H1 (cell line): Measurements from ENCODE around the gene CDS2. TPM values are rescaled to one million over a fixed set of nuclear protein-coding genes. Genes with fewer than 3 reads are reported as not detected.

Experiments used
- CTCF ChIA-PET: fragments of 300-600 bp; sonication (Branson Sonifier 250); formaldehyde crosslinking; loops from one replicate; lab custom pipeline; 2021; ENCODE audit not compliant: partially characterized antibody; lab: Charles Lee
- POLR2A ChIA-PET: fragments of 300-600 bp; sonication (Branson Sonifier 250); formaldehyde crosslinking; loops from one replicate; lab custom pipeline; 2021; ENCODE audit warnings: inconsistent platforms; ENCODE audit not compliant: partially characterized antibody; lab: Charles Lee
- DNase-seq, 2 experiments: peaks; one replicate each; pipeline versions ENCODE4 v3.0.0 to v3.0.0-alpha.2; 2010 to 2022; ENCODE audit warnings: low spot score in 2 of 2, low read depth in 1 of 2, mixed read lengths in 1 of 2
- FAIRE-seq: peaks from 2 replicates; lab custom pipeline; 2011; peaks lifted over from hg19 to GRCh38; lab: Jason Lieb, UNC
- H2AFZ ChIP-seq: 2 replicates; pipeline ENCODE4 v1.8.1; 2012; ENCODE audit warnings: low read length, inconsistent platforms
- H2AK5ac ChIP-seq: 2 replicates; pipeline ENCODE4 v1.6.1; 2013; ENCODE audit warnings: low read depth, low read length
- H2BK120ac ChIP-seq: replicated peaks from 2 replicates; pipeline ENCODE3; 2013; ENCODE audit warnings: low read depth, low read length, inconsistent platforms
- H2BK12ac ChIP-seq: 2 replicates; pipeline ENCODE4 v1.6.1; 2013; ENCODE audit warnings: low read depth, low read length
- H2BK15ac ChIP-seq: 2 replicates; pipeline ENCODE4 v1.6.1; 2013; ENCODE audit warnings: low read length
- H2BK20ac ChIP-seq: 2 replicates; pipeline ENCODE4 v1.6.1; 2013; ENCODE audit warnings: low read length
- H2BK5ac ChIP-seq: 2 replicates; pipeline ENCODE4 v1.6.1; 2013; ENCODE audit warnings: low read depth, low read length
- H3K14ac ChIP-seq: 2 replicates; pipeline ENCODE4 v1.6.1; 2013; ENCODE audit warnings: inconsistent platforms; ENCODE audit not compliant: insufficient read length
- H3K18ac ChIP-seq: 2 replicates; pipeline ENCODE4 v1.6.1; 2013; ENCODE audit warnings: low read length; ENCODE audit errors: extremely low read depth
- H3K23ac ChIP-seq: 2 replicates; pipeline ENCODE4 v1.6.1; 2013; ENCODE audit warnings: inconsistent platforms; ENCODE audit not compliant: insufficient read length
- H3K23me2 ChIP-seq: 2 replicates; pipeline ENCODE4 v1.6.1; 2013; ENCODE audit warnings: low read depth, low read length
- H3K27ac ChIP-seq: 2 replicates; pipeline ENCODE4 v1.6.1; 2011; ENCODE audit warnings: low read depth, low read length, inconsistent platforms
- H3K27me3 ChIP-seq, 4 experiments: replicated peaks in 1 of 4; 1 replicate in 1 of 4; 2 replicates in 3 of 4; pipeline versions ENCODE4 v1.6.1 to v1.8.1; 2011 to 2013; ENCODE audit warnings: low read length in 3 of 4, mild to moderate bottlenecking in 3 of 4, inconsistent platforms in 2 of 4, mixed read lengths in 2 of 4, moderate library complexity in 1 of 4; ENCODE audit not compliant: control insufficient read depth in 3 of 4, insufficient read depth in 3 of 4; ENCODE audit errors: extremely low read depth in 1 of 4
- H3K36me3 ChIP-seq, 4 experiments: 2 replicates each; pipeline versions ENCODE4 v1.6.1 to v1.8.1; 2011 to 2013; ENCODE audit warnings: mild to moderate bottlenecking in 4 of 4, low read length in 3 of 4, moderate library complexity in 2 of 4, control low read depth in 1 of 4, inconsistent platforms in 1 of 4; ENCODE audit not compliant: insufficient read depth in 4 of 4, control insufficient read depth in 2 of 4
- H3K4ac ChIP-seq: replicated peaks from 2 replicates; pipeline ENCODE3; 2013; ENCODE audit warnings: low read length, low read depth, mixed read lengths, inconsistent platforms; ENCODE audit not compliant: insufficient read length
- H3K4me1 ChIP-seq, 4 experiments: replicated peaks in 1 of 4; 1 replicate in 1 of 4; 2 replicates in 3 of 4; pipeline versions ENCODE4 v1.6.1 to v1.8.1; 2011 to 2013; ENCODE audit warnings: low read length in 3 of 4, inconsistent platforms in 2 of 4, mixed read lengths in 1 of 4; ENCODE audit not compliant: insufficient read depth in 4 of 4, control insufficient read depth in 3 of 4
- H3K4me2 ChIP-seq, 2 experiments: 2 replicates each; pipeline versions ENCODE4 v1.6.1 to v1.8.1; 2011 to 2013; ENCODE audit warnings: low read depth in 2 of 2, low read length in 2 of 2, control low read depth in 1 of 2, inconsistent platforms in 1 of 2, mild to moderate bottlenecking in 1 of 2; ENCODE audit not compliant: insufficient read depth in 1 of 2
- H3K4me3 ChIP-seq, 4 experiments: fragments of 200-600, 300-600 bp in 1 of 4; sonication (generic), shearing (Covaris generic), sonication (Bioruptor Twin) in 1 of 4; 2 replicates each; pipeline versions ENCODE4 v1.5.1 to v1.8.1; 2011 to 2016; ENCODE audit warnings: low read length in 4 of 4, low read depth in 3 of 4, control low read depth in 2 of 4, inconsistent platforms in 2 of 4, mild to moderate bottlenecking in 2 of 4, mixed read lengths in 1 of 4, moderate library complexity in 1 of 4; ENCODE audit not compliant: insufficient read depth in 2 of 4; ENCODE audit errors: extremely low read depth in 1 of 4
- H3K56ac ChIP-seq: replicated peaks from 2 replicates; pipeline ENCODE3; 2013; ENCODE audit warnings: low read depth, mild to moderate bottlenecking, mixed read lengths, low read length, inconsistent platforms; ENCODE audit not compliant: insufficient read length
- H3K79me1 ChIP-seq: 2 replicates; pipeline ENCODE4 v1.6.1; 2013; ENCODE audit warnings: low read depth, low read length, control low read depth
- H3K79me2 ChIP-seq, 2 experiments: 2 replicates each; pipeline versions ENCODE4 v1.6.1 to v1.8.1; 2012 to 2013; ENCODE audit warnings: low read length in 2 of 2, mild to moderate bottlenecking in 2 of 2, inconsistent platforms in 1 of 2; ENCODE audit not compliant: insufficient read depth in 2 of 2, control insufficient read depth in 1 of 2
- H3K9ac ChIP-seq, 4 experiments: replicated peaks in 1 of 4; 1 replicate in 1 of 4; 2 replicates in 3 of 4; pipeline versions ENCODE4 v1.6.1 to v1.8.1; 2011 to 2013; ENCODE audit warnings: low read depth in 3 of 4, low read length in 3 of 4, control low read depth in 2 of 4, mild to moderate bottlenecking in 2 of 4, moderate library complexity in 2 of 4, inconsistent platforms in 1 of 4; ENCODE audit errors: extremely low read depth in 1 of 4
- H3K9me3 ChIP-seq, 2 experiments: 2 replicates each; pipeline versions ENCODE4 v1.6.1 to v1.8.1; 2012 to 2013; ENCODE audit warnings: mild to moderate bottlenecking in 2 of 2, moderate library complexity in 2 of 2, control low read depth in 1 of 2, inconsistent platforms in 1 of 2, low read depth in 1 of 2, low read length in 1 of 2, mixed read lengths in 1 of 2; ENCODE audit not compliant: insufficient read depth in 2 of 2
- H4K20me1 ChIP-seq, 2 experiments: replicated peaks in 1 of 2; 2 replicates each; pipeline versions ENCODE3 to v1.8.1; 2011 to 2013; ENCODE audit warnings: inconsistent platforms in 2 of 2, low read length in 2 of 2, mild to moderate bottlenecking in 1 of 2; ENCODE audit not compliant: insufficient read depth in 2 of 2, control insufficient read depth in 1 of 2
- H4K5ac ChIP-seq: 2 replicates; pipeline ENCODE4 v1.6.1; 2013; ENCODE audit warnings: low read length, low read depth, mixed read lengths, inconsistent platforms; ENCODE audit not compliant: insufficient read length
- H4K8ac ChIP-seq: 2 replicates; pipeline ENCODE4 v1.8.0; 2013; ENCODE audit warnings: mild to moderate bottlenecking, moderate library complexity, low read length, inconsistent platforms; ENCODE audit not compliant: insufficient read depth; ENCODE audit errors: extremely low read depth
- H4K91ac ChIP-seq: replicated peaks from 2 replicates; pipeline ENCODE3; 2013; ENCODE audit warnings: low read length, mixed read lengths, inconsistent platforms; ENCODE audit not compliant: insufficient read length
- CTCF ChIP-seq, 3 experiments: IDR thresholded peaks; 1 replicate in 2 of 3; 2 replicates in 1 of 3; pipeline versions ENCODE4 v1.5.1 to v1.6.1; 2011; ENCODE audit warnings: low read length in 3 of 3, mild to moderate bottlenecking in 3 of 3, inconsistent platforms in 2 of 3, low read depth in 1 of 3, moderate library complexity in 1 of 3; ENCODE audit not compliant: insufficient read depth in 1 of 3; ENCODE audit errors: control extremely low read depth in 1 of 3
- HDAC2 ChIP-seq, 2 experiments: fragments of 300-600 bp in 1 of 2; sonication (generic) in 1 of 2; IDR thresholded peaks; 2 replicates each; pipeline ENCODE4 v1.6.1; 2011 to 2012; ENCODE audit warnings: low read depth in 2 of 2, low read length in 2 of 2, mild to moderate bottlenecking in 2 of 2, moderate library complexity in 2 of 2, borderline replicate concordance in 1 of 2, inconsistent platforms in 1 of 2
- PHF8 ChIP-seq: fragments of 200-600 bp; sonication (generic); conservative IDR thresholded peaks from 2 replicates; pipeline ENCODE4 v1.7.1; 2012; ENCODE audit warnings: low read depth, mild to moderate bottlenecking, inconsistent platforms, low read length, moderate library complexity
- RAD21 ChIP-seq, 2 experiments: IDR thresholded peaks in 1 of 2; conservative IDR thresholded peaks in 1 of 2; 2 replicates each; pipeline ENCODE4 v1.6.1; 2011; ENCODE audit warnings: low read depth in 2 of 2, low read length in 2 of 2, improper control_type of control experiment in 1 of 2, inconsistent platforms in 1 of 2, mild to moderate bottlenecking in 1 of 2, moderate library complexity in 1 of 2
- WGBS, 2 experiments: shearing (Covaris generic) in 1 of 2; methylation state at CpG; one replicate each; pipeline versions ENCODE4 v1.1.6 to v1.1.7; 2013 to 2015; ENCODE audit warnings: low lambda C conversion rate in 2 of 2, mixed read lengths in 2 of 2, inconsistent platforms in 1 of 2, low coverage in 1 of 2, missing lambda C conversion rate in 1 of 2; ENCODE audit not compliant: insufficient replicate concordance in 2 of 2, insufficient coverage in 1 of 2, insufficient read length in 1 of 2; ENCODE audit errors: extremely low coverage in 1 of 2, missing lambda C conversion rate in 1 of 2; 5-methylcytosine and 5-hydroxymethylcytosine counted together
- polyA plus RNA-seq, 7 experiments: library from polyadenylated mRNA; depleted of rRNA in 3 of 7; stranded (reverse) in 5 of 7; unstranded in 2 of 7; fragments of >200 nt in 5 of 7; fragments of 200-250 nt in 2 of 7; gene quantifications; 1 replicate in 5 of 7; 2 replicates in 1 of 7; 4 replicates in 1 of 7; pipeline versions ENCODE4 v1.2.1 to v1.2.3, GENCODE V29; 2011 to 2013; ENCODE audit warnings: missing spikeins in 2 of 7, mixed read lengths in 2 of 7
- total RNA-seq: library from RNA; stranded (reverse); fragmentation: NEBNext Ultra II Directional; extraction: Animal tissue kit (Norgen Biotek cat#: 25700); gene quantifications from 2 replicates; pipeline ENCODE4 v1.2.1, GENCODE V29; 2021

Gene CDS2
- total and polyA plus RNA-seq, 2 of the 8 experiments (the other 6 are each of a cell fraction or from before 2014, with no cell fraction given), result 54.0 to 56.2 TPM

GRCh38 chr20:5100684-5101347 is 26.0 kb upstream of the CDS2 start:
- peak; percentile 73 to 77 (median 75) for TF ChIP-seq CTCF (IDR thresholded peaks at IDR 0.05; ENCODE audit: control extremely low read depth in 1 of 3, insufficient read depth in 1 of 3, low read depth in 1 of 3, low read length in 3 of 3)
- peak; percentile 78 to 80 for TF ChIP-seq RAD21 (IDR thresholded peaks at IDR 0.05 in 1 of 2, conservative IDR thresholded peaks at IDR 0.05 in 1 of 2; ENCODE audit: low read depth in 2 of 2, low read length in 2 of 2)
- no peak for TF ChIP-seq HDAC2 (IDR thresholded peaks at IDR 0.05; ENCODE audit: borderline replicate concordance in 1 of 2, low read depth in 2 of 2, low read length in 2 of 2)
- no peak for TF ChIP-seq PHF8
- TF ChIP-seq, all 59 proteins: peak for 2
- Histone ChIP-seq H2BK120ac (no peak overlapping the region), H3K27me3 (no peaks in the 10 kb centered on the region), H2AFZ (no peak overlapping the region), H3K14ac (no peak overlapping the region), H3K9ac (no peak overlapping the region), H3K56ac (no peak overlapping the region), H2BK12ac (no peak overlapping the region), H3K23ac (no peak overlapping the region), H3K23me2 (no peaks in the 10 kb centered on the region), H4K20me1 (peaks cover 0 to 5% of the 10 kb centered on the region in 2 experiments), H3K18ac (no peak overlapping the region), H3K4me2 (no peak overlapping the region), H3K4me3 (no peak overlapping the region), H2AK5ac (no peak overlapping the region), H3K4ac (no peak overlapping the region), H4K91ac (no peak overlapping the region), H3K4me1 (no peaks in the 10 kb centered on the region), H3K79me1 (no peaks in the 10 kb centered on the region; the same call in 1 of the 2 replicates), H4K8ac (no peak overlapping the region), H3K27ac (no peak overlapping the region), H2BK5ac (no peak overlapping the region), H3K36me3 (peaks cover 0 to 47% (median 33%) of the 10 kb centered on the region in 4 experiments), H3K79me2 (no peaks in the 10 kb centered on the region), H4K5ac (no peak overlapping the region), H2BK20ac (no peak overlapping the region), H2BK15ac (no peak overlapping the region), H3K9me3 (no peaks in the 10 kb centered on the region)
- DNase-seq (peak in 1 of 2 experiments; percentile 89), FAIRE-seq (no peak)
- CTCF ChIA-PET, result interaction anchor here (0.5 to 3.1 kb wide), 42 partner anchors 10 to 1065 kb away, joined by 3 to 19 read pairs (median 3); no protein-coding TSS in a partner anchor
- 51% methylated on average over 9 of the region's 9 CpGs; no CpG with 5 or more reads in 1 of the 2 experiments for WGBS, 2 experiments
- POLR2A ChIA-PET, result interaction anchor here (0.6 to 1.2 kb wide), 4 partner anchors 14 to 217 kb away, joined by 3 to 6 read pairs (median 4); no protein-coding TSS in a partner anchor
